GM12878 (cell line): ENCODE data around the gene COX6A2. TPM values are rescaled to one million over a fixed set of nuclear protein-coding genes. Genes with fewer than 3 reads are reported as not detected.

Experiments used
- BACH1 ChIP-seq: fragments of 450-650 bp; IDR thresholded peaks from 2 replicates; pipeline ENCODE4 v1.6.1; 2017; ENCODE audit warnings: mild to moderate bottlenecking, borderline replicate concordance
- BCL3 ChIP-seq: IDR thresholded peaks from 2 replicates; pipeline ENCODE4 v1.6.1; 2011; ENCODE audit warnings: borderline replicate concordance, low read depth, mild to moderate bottlenecking, moderate library complexity, low read length; ENCODE audit not compliant: insufficient read depth, poor library complexity, severe bottlenecking
- BCLAF1 ChIP-seq: fragments of 450-650 bp; IDR thresholded peaks from 2 replicates; pipeline ENCODE4 v1.6.1; 2017; ENCODE audit warnings: antibody characterized with exemption, mild to moderate bottlenecking, moderate library complexity
- BHLHE40 ChIP-seq, 2 experiments: fragments of 450-650 bp in 1 of 2; IDR thresholded peaks; 2 replicates each; pipeline ENCODE4 v1.6.1; 2011 to 2017; ENCODE audit warnings: low read depth in 2 of 2, borderline replicate concordance in 1 of 2, improper control_type of control experiment in 1 of 2, low read length in 1 of 2, mild to moderate bottlenecking in 1 of 2
- CHD2 ChIP-seq: IDR thresholded peaks from 2 replicates; pipeline ENCODE4 v1.6.1; 2011; ENCODE audit warnings: low read depth, low read length, improper control_type of control experiment, borderline replicate concordance
- ESRRA ChIP-seq: IDR thresholded peaks from 2 replicates; pipeline ENCODE4 v1.6.1; 2012; ENCODE audit warnings: mild to moderate bottlenecking, low read length, improper control_type of control experiment
- ZBED1 ChIP-seq: IDR thresholded peaks from 2 replicates; pipeline ENCODE4 v1.6.1; 2016; ENCODE audit warnings: borderline replicate concordance
- ZNF687 ChIP-seq: fragments of 450-650 bp; IDR thresholded peaks from 2 replicates; pipeline ENCODE4 v1.6.1; 2017; ENCODE audit warnings: mild to moderate bottlenecking, moderate library complexity
- polyA plus RNA-seq, 11 experiments: library from polyadenylated mRNA; depleted of rRNA in 4 of 11; unstranded in 6 of 11; stranded (reverse) in 5 of 11; fragments of >200 nt; fragmentation: Nextera tagmentation in 4 of 11; fragmentation: Illumina TruSeq in 1 of 11; extraction: Ambion mirVana in 4 of 11; extraction: Trizol in 1 of 11; gene quantifications; 1 replicate in 1 of 11; 2 replicates in 10 of 11; pipeline versions ENCODE4 v1.2.1 to v1.2.3, GENCODE V29; 2011 to 2016; ENCODE audit warnings: inconsistent platforms in 2 of 11, missing spikeins in 2 of 11, low read depth in 1 of 11
- total RNA-seq, 4 experiments: library from RNA; depleted of rRNA in 3 of 4; stranded (reverse); fragments of >200 nt in 3 of 4; fragmentation: Illumina TruSeq in 1 of 4; extraction: Trizol in 1 of 4; gene quantifications; 2 replicates each; pipeline versions ENCODE4 v1.2.1 to v1.2.3, GENCODE V29; 2013 to 2021

COX6A2 gene
- total and polyA plus RNA-seq, 10 of the 15 experiments (the other 5 are each of a cell fraction or from before 2014, with no cell fraction given), result not detected

DNA sequence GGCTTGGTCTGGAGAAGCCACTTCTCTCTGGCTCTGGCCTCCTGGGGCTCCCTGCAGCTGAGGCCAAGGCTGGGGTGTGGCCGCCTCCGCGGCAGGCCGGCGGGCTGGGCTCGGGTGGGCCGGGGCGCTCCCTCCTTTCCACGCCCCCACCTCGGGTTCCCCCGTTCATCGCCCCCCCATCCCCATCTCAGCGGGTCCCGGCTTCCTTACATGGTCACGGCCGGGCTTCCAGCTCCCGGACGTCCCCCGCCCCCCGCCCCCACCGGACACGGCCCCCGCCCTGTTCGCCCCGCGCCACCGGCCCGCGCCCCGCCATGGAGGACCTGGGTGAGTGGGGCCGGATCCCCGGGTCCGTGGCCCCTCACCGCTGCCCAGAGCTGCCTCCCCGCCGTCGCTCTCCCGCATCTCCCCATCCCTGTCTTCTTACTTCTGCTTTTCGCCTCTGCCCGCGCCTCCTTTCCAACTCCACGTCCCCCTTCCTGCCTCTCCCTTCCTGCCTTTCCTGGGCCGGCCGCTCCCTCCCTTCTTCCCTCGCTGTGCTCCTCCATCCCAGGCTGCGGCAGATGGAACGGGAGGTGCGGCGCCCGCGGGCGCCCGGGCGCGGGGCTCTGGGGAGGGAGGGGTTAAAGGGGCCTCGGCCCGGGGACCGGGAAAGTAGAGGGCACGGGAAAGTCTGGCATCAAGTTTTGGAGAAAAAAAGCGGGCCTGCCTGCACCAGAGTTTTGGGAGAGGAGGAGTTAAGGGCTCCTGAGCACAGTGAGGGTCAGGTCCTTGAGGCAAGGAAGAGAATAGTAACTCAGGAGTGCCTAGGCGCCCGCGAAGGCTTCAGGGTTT, 43.9 kb upstream of the COX6A2 start, which contains the start of gene TGFB1I1 (continued):
- TF ChIP-seq BCLAF1 (no peak), BHLHE40 (IDR thresholded peaks at IDR 0.05; ENCODE audit: borderline replicate concordance in 1 of 2, low read depth in 2 of 2, low read length in 1 of 2) (no peak), ZNF687 (no peak), CHD2 (no peak), BACH1 (no peak), BCL3 (no peak), ZBED1 (no peak), ESRRA (no peak)
